Activated T-cell treated with anti-CD3 and anti-CD28 coated beads, Interleukin-2, amount 50 U/mL, for 24 hours (primary cell): Measurements from ENCODE around the gene RRAD.
"Not testable (repeated sequence)": the region's sequence is repeated elsewhere in the genome, so short reads cannot be mapped to it uniquely, and the experiment has no call there.

Source experiments
- DNase-seq: peaks from one replicate; pipeline ENCODE4 v3.0.0-alpha.2; 2020
- H3K27ac Mint-ChIP-seq: 2 replicates; pipeline ENCODE4 v1.8.0; 2020; ENCODE audit warnings: mild to moderate bottlenecking, mixed read lengths
- H3K27me3 Mint-ChIP-seq: 2 replicates; pipeline ENCODE4 v1.8.0; 2020; ENCODE audit warnings: mixed read lengths
- H3K36me3 Mint-ChIP-seq: 2 replicates; pipeline ENCODE4 v1.8.0; 2020; ENCODE audit warnings: low read depth, mixed read lengths
- H3K4me1 Mint-ChIP-seq: 2 replicates; pipeline ENCODE4 v1.8.0; 2020; ENCODE audit warnings: low read depth, mixed read lengths
- H3K4me3 Mint-ChIP-seq: 2 replicates; pipeline ENCODE4 v1.8.0; 2020; ENCODE audit warnings: mild to moderate bottlenecking, moderate library complexity, mixed read lengths
- H3K9me3 Mint-ChIP-seq: 2 replicates; pipeline ENCODE4 v1.8.0; 2020; ENCODE audit warnings: mixed read lengths

The RRAD gene

GRCh38 chr16:66925322-66925840 is at the start of gene RRAD:
Gene RRAD (minus strand): TSS chr16:66925535. CDS start chr16:66925179, 356 bp downstream.
- no peak for DNase-seq
- H3K27me3 Mint-ChIP-seq: peaks cover 50% of the 10 kb centered on the region
- peaks cover 8% of the 10 kb centered on the region for H3K36me3 Mint-ChIP-seq
- no peak within 1 kb of the TSS for H3K27ac Mint-ChIP-seq
- H3K4me3 Mint-ChIP-seq: peak within 1 kb of the TSS; percentile 51
- H3K4me1 Mint-ChIP-seq: peaks cover 17% of the 10 kb centered on the region
- H3K9me3 Mint-ChIP-seq: no peaks in the 10 kb centered on the region

GRCh38 chr16:66974932-66975246 is 49.6 kb upstream of the RRAD start:
- not testable (repeated sequence) for H3K36me3 Mint-ChIP-seq, H3K9me3 Mint-ChIP-seq, H3K27me3 Mint-ChIP-seq
- peak; percentile 63 for DNase-seq
- H3K4me3 Mint-ChIP-seq: peak overlapping the region; percentile 61
- H3K4me1 Mint-ChIP-seq: peaks cover 24% of the 10 kb centered on the region
- H3K27ac Mint-ChIP-seq: peak overlapping the region; percentile 33

GRCh38 chr16:66974156-66974931 is 49.0 kb upstream of the RRAD start:
- peaks cover 24% of the 10 kb centered on the region for H3K4me1 Mint-ChIP-seq
- H3K36me3 Mint-ChIP-seq, H3K27me3 Mint-ChIP-seq, DNase-seq, H3K4me3 Mint-ChIP-seq, H3K9me3 Mint-ChIP-seq: not testable (repeated sequence)
- H3K27ac Mint-ChIP-seq: peak overlapping the region; percentile 33

GRCh38 chr16:66973716-66974115 is 48.4 kb upstream of the RRAD start:
- Mint-ChIP-seq H3K4me1 (peaks cover 24% of the 10 kb centered on the region), H3K27me3 (peaks cover 4% of the 10 kb centered on the region), H3K27ac (no peak overlapping the region), H3K9me3 (no peaks in the 10 kb centered on the region), H3K4me3 (no peak overlapping the region), H3K36me3 (no peaks in the 10 kb centered on the region)
- DNase-seq: no peak

GRCh38 chr16:66972983-66973382 is 47.6 kb upstream of the RRAD start:
- Mint-ChIP-seq H3K4me1 (peaks cover 18% of the 10 kb centered on the region), H3K27ac (no peak overlapping the region), H3K9me3 (no peaks in the 10 kb centered on the region), H3K36me3 (no peaks in the 10 kb centered on the region), H3K4me3 (no peak overlapping the region), H3K27me3 (peaks cover 4% of the 10 kb centered on the region)
- no peak for DNase-seq

GRCh38 chr16:66970775-66971720 is 45.7 kb upstream of the RRAD start:
- Mint-ChIP-seq H3K9me3 (no peaks in the 10 kb centered on the region), H3K27ac (peak overlapping the region; percentile 40), H3K27me3 (no peaks in the 10 kb centered on the region), H3K36me3 (no peaks in the 10 kb centered on the region), H3K4me1 (peaks cover 13% of the 10 kb centered on the region), H3K4me3 (no peak overlapping the region)
- DNase-seq: no peak

GRCh38 chr16:66968847-66969246 is 43.5 kb upstream of the RRAD start:
- H3K27ac Mint-ChIP-seq: no peak overlapping the region
- DNase-seq: no peak
- H3K4me3 Mint-ChIP-seq: no peak overlapping the region
- no peaks in the 10 kb centered on the region for H3K36me3 Mint-ChIP-seq
- no peaks in the 10 kb centered on the region for H3K4me1 Mint-ChIP-seq
- no peaks in the 10 kb centered on the region for H3K27me3 Mint-ChIP-seq
- no peaks in the 10 kb centered on the region for H3K9me3 Mint-ChIP-seq

GRCh38 chr16:66964049-66964448 is 38.7 kb upstream of the RRAD start:
- DNase-seq: no peak
- Mint-ChIP-seq H3K4me3 (no peak overlapping the region), H3K36me3 (no peaks in the 10 kb centered on the region), H3K4me1 (peaks cover 11% of the 10 kb centered on the region), H3K9me3 (no peaks in the 10 kb centered on the region), H3K27ac (no peak overlapping the region), H3K27me3 (no peaks in the 10 kb centered on the region)

GRCh38 chr16:66961914-66962313 is 36.6 kb upstream of the RRAD start:
- Mint-ChIP-seq H3K27me3 (no peaks in the 10 kb centered on the region), H3K4me3 (no peak overlapping the region), H3K9me3 (no peaks in the 10 kb centered on the region), H3K4me1 (peaks cover 15% of the 10 kb centered on the region), H3K27ac (peak overlapping the region; percentile 76), H3K36me3 (no peaks in the 10 kb centered on the region)
- DNase-seq: no peak

- Mint-ChIP-seq H3K9me3 (no peaks in the 10 kb centered on the region), H3K27ac (peak within 1 kb of the TSS; percentile 76), H3K4me1 (peaks cover 15% of the 10 kb centered on the region), H3K4me3 (no peak within 1 kb of the TSS), H3K27me3 (no peaks in the 10 kb centered on the region), H3K36me3 (no peaks in the 10 kb centered on the region)
- DNase-seq: peak; percentile 72
Measured at GRCh38 chr16:66961065-66961744, 35.9 kb upstream of the RRAD start, which contains the start of gene CES3. Gene CES3 (plus strand): TSS chr16:66961266. CDS start chr16:66961308, 42 bp downstream.

- Mint-ChIP-seq H3K4me3 (no peak overlapping the region), H3K36me3 (no peaks in the 10 kb centered on the region), H3K27ac (no peak overlapping the region), H3K9me3 (no peaks in the 10 kb centered on the region), H3K27me3 (no peaks in the 10 kb centered on the region), H3K4me1 (peaks cover 15% of the 10 kb centered on the region)
- DNase-seq: no peak
Measured at GRCh38 chr16:66960270-66960669, 34.9 kb upstream of the RRAD start.

- Mint-ChIP-seq H3K4me1 (peaks cover 15% of the 10 kb centered on the region), H3K9me3 (no peaks in the 10 kb centered on the region), H3K36me3 (no peaks in the 10 kb centered on the region), H3K27ac (no peak overlapping the region), H3K4me3 (no peak overlapping the region), H3K27me3 (no peaks in the 10 kb centered on the region)
- no peak for DNase-seq
Measured at GRCh38 chr16:66959704-66960161, 34.4 kb upstream of the RRAD start.

- Mint-ChIP-seq H3K27ac (no peak overlapping the region), H3K9me3 (no peaks in the 10 kb centered on the region), H3K4me1 (peaks cover 15% of the 10 kb centered on the region), H3K36me3 (no peaks in the 10 kb centered on the region), H3K4me3 (no peak overlapping the region), H3K27me3 (peaks cover under 1% of the 10 kb centered on the region)
- DNase-seq: no peak
Measured at GRCh38 chr16:66958857-66959703, 33.7 kb upstream of the RRAD start.

GRCh38 chr16:66956154-66956457 is 30.8 kb upstream of the RRAD start:
- not testable (repeated sequence) for H3K27ac Mint-ChIP-seq, H3K9me3 Mint-ChIP-seq, H3K4me3 Mint-ChIP-seq, DNase-seq, H3K4me1 Mint-ChIP-seq, H3K36me3 Mint-ChIP-seq
- H3K27me3 Mint-ChIP-seq: peaks cover 27% of the 10 kb centered on the region
